ENCODE results near the gene IFT27. TPM values are rescaled to one million over a fixed set of nuclear protein-coding genes. Genes with fewer than 3 reads are reported as not detected.
A peak's percentile ranks its signal among the peaks of the same experiment; 100 is the strongest.

Gene IFT27
- total RNA-seq, 1 experiment from 2014 or later, result 9.0 TPM

DNA sequence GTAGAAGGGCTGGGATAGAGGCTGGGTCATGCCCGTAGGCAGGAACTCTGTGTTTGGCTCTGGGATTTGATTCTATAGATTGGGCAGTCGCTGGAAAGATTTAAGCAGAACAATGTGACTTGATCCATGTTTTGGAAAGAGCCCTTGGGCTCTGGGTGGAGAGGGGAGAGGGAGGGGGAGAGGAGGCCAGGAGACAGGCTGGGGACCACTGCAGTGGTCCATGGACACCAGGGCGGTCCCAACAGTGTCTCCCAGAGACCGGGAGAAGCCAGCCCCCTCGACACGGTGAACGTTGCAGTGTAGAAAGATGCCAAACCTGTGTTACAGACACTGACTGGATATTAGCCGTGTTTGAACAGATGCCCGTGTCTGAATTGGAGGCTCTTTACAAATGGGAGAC is 21.5 kb upstream of the IFT27 start:
- DNase-seq (ENCODE audit: low spot score), result no peak

DNA sequence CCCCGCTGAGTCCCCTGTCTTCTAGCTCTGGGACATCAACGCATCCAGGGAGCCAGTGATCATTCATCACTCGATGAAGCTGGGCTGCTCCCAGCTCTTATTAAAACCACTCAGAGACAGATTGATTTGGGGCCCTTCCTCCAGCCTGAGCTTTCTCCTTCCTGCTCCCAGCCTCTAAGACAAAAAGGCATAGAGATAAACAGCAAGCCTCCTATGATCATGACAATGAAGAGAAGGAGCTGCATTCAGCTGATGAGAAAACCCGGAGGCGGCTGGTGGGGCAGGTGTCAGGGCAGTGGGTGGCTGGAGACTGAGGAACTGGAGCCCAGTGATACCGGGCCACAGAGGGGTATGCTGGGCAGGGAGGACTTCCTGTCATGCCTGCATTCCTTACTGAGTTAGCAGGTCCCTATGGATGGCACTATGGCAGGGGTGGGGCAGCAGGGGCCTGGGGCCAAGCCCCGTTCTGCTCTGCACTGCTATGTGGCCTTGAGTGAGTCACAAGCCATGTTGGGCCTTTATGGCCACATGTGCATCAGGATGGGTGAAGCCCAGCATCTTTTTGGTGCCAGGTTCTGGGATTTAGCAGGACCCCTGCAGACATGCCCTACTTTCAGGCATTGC is 20.7 kb upstream of the IFT27 start:
- DNase-seq (ENCODE audit: low spot score), result no peak

- no peak for DNase-seq (ENCODE audit: low spot score)
These were observed 19.7 kb upstream of the IFT27 start for GRCh38 chr22:36795633-36796032.

- no peak for DNase-seq (ENCODE audit: low spot score)
These were observed 14.7 kb upstream of the IFT27 start for GRCh38 chr22:36790648-36791047.

DNA sequence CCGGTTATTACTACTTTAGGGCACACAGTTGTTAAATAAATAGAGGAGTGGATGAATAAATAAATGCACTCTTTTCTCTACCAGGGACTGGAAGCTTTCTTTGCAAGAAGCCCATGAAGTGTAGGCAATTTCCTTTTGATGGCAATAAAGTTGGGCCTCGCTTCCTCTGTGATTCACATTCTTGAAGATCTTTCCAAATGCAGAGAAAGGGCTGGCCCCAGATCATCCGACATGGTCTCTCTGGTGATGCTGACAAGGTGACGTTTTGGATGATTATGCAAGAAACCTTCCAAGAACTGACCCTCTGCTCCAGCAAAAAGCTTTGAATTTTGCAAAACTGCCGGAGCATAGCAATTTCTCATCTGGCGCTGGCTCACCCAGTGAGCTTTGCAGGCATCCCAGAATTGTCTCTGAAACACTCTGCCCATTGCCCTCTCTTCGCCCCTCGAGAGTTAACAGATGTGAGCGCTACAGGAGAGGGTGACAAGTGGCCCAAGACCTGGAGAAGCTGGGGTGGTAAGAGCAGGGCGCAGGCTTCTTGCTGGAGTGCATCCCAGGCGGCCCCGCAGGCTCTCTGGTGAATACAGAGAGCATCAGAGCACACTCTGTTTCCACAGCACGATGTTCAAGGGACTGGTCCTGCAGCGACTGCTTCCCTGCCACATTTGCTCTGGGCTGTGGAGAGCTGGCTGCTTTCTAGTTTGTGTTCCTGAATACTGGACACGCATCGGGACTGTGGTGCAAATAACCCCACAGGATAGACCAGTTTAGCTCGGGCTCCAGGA is 11.5 kb upstream of the IFT27 start:
- DNase-seq (ENCODE audit: low spot score), result no peak

DNA sequence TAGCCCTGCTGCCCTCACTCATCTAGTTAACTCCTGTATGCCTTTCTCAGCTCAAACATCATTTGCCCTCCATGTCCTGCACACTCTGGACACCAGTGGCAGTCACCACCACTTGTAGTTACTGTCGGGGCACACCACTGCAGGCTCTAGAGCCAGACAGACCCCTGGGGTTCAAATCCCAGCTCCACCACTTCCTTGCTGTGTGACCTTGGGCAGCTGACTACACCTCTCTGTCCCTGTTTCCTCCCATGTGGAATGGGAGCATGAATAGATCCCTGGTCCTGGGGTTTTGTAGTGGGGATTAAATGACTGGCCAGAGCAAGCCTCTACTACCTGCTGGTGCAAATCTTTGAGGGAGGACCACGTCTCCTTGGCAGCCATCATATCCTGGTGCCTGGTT is 7.8 kb upstream of the IFT27 start:
- no peak for DNase-seq (ENCODE audit: low spot score)

GRCh38 chr22:36781656-36782627 is 6.0 kb upstream of the IFT27 start:
- peak; percentile 70 for DNase-seq (ENCODE audit: low spot score)

GRCh38 chr22:36778020-36778419 is 2.1 kb upstream of the IFT27 start:
- DNase-seq (ENCODE audit: low spot score), result no peak

- no peak for DNase-seq (ENCODE audit: low spot score)
These were observed 803 bp upstream of the IFT27 start for GRCh38 chr22:36776722-36777121.

DNA sequence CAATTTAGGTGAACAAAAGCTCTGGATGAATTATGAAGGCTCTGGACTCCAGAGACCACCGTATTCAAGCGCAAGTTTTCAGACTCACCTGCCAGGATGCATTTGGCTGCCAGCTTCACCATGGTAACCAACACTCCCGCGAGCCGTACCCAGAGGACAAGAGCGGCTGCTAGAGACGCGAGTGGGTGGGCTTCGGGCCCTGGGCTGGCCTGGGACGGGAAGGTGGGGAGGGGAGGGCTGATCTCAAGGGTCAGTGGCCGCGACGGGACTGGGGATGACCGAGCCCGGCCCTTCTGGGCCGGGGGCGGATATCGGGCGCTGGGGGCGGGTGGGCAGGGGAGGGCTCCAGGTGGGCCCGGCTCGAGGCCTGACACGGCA is 344 bp downstream of the IFT27 start:
- peak; percentile 15 for DNase-seq (ENCODE audit: low spot score)

DNA sequence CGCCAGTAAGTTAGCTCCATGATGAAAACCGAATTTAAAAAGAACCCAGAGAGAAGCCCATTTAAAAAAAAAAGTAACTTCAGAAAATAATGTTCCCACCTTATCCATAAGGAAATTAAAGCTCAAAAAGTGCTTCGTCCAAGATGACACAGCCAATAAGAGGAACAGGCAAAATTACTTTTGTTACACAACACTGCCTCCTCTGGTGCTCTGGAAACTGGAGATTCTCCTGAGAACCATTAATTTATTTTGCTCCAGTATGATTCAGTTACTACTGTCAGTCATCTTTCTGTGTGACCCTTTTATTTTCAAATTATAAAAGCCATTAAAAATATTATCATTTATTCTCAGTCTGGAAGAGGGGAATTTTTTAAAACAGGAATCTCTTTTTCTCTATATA is 2.0 kb downstream of the IFT27 start:
- DNase-seq (ENCODE audit: low spot score), result peak; percentile 35

DNA sequence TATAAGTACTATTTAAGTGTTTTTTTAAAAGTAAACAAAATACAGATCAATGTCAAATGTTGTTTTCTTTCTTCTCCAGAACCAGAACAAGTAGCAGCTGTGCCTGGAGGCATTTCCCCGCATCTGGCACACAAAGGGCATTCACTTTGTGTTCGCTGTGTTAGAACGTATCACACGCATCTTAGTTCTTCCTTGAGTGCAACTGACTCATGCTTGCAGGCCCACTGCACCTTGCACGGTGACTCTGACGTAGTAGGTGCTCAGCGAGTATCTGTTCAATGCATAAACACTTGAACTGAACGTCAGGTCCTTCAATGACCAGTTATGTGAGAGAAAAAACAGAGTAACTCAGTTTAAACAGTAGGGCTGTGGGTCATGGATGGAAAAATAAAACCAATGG is 3.5 kb downstream of the IFT27 start:
- DNase-seq (ENCODE audit: low spot score), result no peak

GRCh38 chr22:36771356-36772063 is 4.4 kb downstream of the IFT27 start:
- DNase-seq (ENCODE audit: low spot score), result no peak

GRCh38 chr22:36770513-36771231 is 5.2 kb downstream of the IFT27 start:
- DNase-seq (ENCODE audit: low spot score), result no peak

GRCh38 chr22:36769541-36770512 is 6.1 kb downstream of the IFT27 start:
- DNase-seq (ENCODE audit: low spot score), result no peak

GRCh38 chr22:36768616-36769015 is 7.3 kb downstream of the IFT27 start:
- DNase-seq (ENCODE audit: low spot score), result no peak

DNA sequence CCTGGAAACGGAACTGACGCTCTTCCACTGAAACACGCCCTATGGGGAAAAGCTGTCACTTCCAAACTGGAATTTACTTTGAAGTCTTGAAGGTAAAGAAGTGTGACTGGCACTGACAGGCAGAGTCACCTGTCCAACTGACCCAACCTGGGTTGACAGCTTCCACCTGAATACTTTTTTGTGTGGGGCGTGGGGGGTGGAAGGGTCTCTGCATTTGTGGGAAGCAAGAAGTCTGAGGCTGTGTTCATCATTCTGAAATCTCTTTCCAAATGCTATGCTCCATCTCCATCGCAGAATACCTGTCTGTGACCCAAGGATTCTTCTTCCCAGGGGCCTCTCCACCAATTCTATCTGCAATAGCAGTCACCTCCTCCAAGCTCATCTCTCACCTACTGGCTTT is 7.8 kb downstream of the IFT27 start:
- no peak for DNase-seq (ENCODE audit: low spot score)

GRCh38 chr22:36767035-36767775 is 8.7 kb downstream of the IFT27 start:
- DNase-seq (ENCODE audit: low spot score), result no peak

DNA sequence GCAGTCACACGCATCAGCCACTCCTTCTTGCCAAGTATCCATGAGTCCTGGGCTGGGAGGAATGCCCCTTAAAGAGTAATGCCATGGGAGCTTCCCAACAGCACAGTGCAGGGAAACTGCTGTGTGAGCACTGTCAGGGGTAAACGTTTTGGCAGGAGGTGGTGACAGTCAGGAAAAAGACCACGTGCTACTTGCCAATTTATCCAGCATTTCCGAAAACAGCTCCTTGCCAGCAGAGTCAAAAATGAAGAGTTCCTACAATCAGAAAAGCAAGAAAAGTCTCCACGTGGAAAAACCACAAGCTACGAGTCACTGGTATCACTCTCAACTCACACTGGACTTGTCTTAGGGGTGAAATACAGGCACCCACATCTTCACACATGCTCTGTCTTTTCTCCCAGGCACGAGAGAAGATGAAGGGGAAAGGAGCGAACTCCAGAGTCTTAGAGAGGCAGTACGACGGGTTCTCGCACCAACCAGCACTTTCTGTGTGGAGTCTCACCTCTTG is 9.9 kb downstream of the IFT27 start:
- DNase-seq (ENCODE audit: low spot score), result no peak
